GM21360 (cell line): ENCODE results near the gene NEUROD6.

Experiments used
- ATAC-seq: cut with Tn5 transposase; IDR thresholded peaks from one replicate; pipeline ENCODE4 v1.9.1; 2021; ENCODE audit warnings: mild to moderate bottlenecking, moderate library complexity; ENCODE audit not compliant: unreplicated experiment

The NEUROD6 gene

DNA sequence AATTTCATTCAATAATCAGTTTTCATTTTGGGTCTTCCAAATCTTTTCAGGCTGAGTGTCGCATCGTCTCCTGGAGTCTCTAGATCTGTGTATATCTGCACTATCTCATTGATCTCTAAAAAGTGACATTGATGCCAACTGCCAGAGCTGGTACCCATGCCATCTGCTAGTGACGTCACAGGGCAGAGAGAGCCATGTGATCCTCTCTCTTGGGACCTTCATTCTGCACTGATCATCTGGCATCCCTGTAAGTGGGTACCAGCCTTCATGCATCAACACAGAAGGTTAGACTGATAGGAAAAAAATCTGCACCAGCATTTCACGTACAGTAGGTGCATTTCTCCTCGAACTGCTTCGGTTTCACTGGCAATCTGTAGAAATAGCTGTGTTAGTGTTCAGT lies at the start of gene NEUROD6:
NEUROD6 (minus strand) TSS at position 124 of the 400 bp plus-strand sequence. CDS start 1,458 bp downstream, outside the sequence.
- no peak for ATAC-seq

DNA sequence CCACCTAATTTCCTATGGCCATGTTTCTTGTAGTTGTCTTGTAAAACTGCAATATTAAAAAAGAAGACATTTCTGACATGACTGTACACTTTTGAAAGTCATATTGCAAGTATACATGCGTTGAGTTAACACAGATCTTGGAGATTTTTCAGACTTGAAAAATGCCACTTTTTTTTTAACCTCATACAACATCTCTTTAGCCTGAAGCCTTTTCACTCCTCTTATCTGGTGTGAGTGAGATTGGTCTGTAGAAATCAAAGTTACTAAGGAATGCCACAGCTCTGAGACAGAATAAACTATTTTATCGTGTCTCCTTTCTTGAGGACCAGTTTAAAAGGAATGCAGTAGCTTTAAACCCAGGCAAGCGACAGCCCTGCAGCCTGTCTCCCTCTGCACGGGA lies 43.9 kb upstream of the NEUROD6 start:
- no peak for ATAC-seq

DNA sequence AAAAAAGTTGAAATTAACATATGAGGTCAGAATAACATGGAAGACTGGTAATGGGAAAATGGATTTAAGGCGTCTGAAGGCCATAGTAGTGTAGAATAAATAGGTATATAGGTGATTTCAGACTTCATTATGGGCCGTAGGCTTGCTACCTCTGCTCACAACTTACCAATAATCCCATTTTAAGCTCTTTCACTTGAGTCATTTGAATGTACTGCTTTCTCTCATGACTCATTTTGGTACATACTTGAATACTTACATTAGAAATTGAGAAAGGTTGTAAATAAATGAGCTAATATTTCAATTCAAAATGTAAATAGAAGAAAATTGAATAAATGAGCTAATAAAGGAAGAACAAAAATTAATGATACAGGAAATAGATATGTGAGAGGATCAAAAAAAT lies 42.2 kb upstream of the NEUROD6 start:
- no peak for ATAC-seq

- peak; percentile 86 for ATAC-seq
These were observed 33.1 kb upstream of the NEUROD6 start for GRCh38 chr7:31373337-31374289.

DNA sequence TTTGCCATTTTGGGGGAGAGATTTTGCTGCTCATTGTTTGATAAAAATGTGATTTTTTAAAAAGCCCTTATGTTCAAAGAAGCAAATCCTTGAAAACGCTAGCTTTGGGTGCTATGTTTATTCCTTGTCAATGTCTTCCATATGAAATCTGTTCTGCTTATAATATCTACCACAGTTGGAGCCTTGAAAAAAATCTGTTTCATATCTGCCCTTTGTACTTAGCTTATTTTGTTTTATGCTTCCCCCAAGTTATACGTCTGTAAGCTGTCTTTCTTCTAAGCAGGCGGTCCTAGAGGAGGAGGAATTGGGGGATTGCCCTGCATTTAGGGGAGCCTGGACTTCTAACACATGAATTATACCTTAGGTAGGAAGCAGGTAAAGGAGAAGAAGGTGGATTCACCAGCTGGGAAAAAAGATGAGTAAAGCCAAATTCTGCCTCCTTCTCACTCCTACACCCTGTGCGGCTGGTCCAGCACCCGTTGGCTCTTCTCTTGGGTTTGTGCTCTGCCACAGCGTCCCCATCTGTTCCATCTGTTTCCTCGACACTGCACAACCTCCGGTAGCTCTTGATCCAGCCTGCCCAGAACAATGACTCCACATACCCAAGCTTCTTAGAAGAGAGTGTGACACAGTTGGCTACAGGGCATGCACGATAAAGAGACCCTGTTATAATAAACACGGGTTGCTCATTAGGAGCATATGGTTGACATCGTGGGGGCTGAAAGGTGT lies 31.9 kb upstream of the NEUROD6 start:
- ATAC-seq, result no peak

DNA sequence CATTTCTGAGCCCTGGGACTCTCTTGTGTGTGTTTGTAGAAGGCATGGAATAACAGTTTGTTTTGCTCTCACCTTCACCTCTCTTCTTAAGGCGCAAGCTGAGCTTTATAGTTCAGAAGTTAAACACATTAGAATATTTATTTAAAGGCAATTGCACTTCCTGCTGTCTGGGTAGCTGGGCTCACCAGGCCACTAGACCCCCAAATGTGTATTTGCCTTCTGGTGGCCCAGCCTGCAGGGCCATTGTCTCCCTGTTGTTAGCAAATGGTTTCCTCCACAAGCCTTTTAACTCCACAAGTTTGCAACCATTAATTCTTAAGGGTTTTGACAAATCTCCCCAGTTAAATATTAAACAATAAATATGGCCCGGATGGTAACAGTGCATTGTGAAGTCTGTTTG lies 31.1 kb upstream of the NEUROD6 start:
- ATAC-seq, result no peak

- no peak for ATAC-seq
These were observed 30.1 kb upstream of the NEUROD6 start for GRCh38 chr7:31370609-31371008.

DNA sequence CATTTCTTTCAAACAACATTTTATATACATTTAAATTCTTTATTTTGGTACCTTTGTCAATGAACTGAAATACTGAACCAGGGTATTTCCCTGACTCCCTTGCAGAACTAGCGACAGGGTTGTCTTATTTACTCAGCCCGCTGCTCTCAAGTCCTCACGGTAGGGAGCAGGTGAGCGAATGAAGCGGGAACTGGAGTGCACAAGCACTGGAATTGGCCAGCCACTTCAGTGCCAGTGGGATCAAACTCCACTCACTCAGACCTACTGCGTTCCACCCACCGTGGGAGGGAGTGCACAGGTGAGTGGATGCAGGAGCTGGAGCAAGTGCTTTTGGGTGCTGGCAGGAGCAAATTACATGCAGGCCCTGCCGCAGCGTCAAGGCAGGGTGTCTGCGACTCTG lies 28.1 kb upstream of the NEUROD6 start:
- ATAC-seq, result no peak

GRCh38 chr7:31363496-31363895 lies 23.0 kb upstream of the NEUROD6 start:
- no peak for ATAC-seq

GRCh38 chr7:31363051-31363450 lies 22.5 kb upstream of the NEUROD6 start:
- ATAC-seq, result no peak

DNA sequence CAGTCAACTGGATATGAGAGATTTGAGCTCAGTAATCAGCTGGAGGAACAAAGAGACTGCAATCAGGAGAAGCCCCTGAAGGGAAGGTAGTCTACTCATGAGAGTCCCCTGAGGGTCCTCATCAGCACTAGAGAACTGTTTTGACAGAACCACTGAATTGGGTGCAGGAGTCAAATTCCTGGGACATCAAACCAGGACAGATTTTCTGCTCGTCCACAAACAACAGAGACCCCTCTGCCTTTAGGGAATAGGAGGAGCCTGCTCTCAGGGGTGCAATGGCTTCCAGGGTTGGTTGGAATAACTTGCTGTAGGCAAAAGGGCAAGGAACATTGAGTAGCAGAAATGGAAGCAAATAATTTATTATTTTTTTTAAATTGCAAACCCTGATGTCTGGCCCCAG lies 21.9 kb upstream of the NEUROD6 start:
- ATAC-seq, result no peak

- ATAC-seq, result no peak
These were observed 17.9 kb upstream of the NEUROD6 start for GRCh38 chr7:31358467-31358866.

DNA sequence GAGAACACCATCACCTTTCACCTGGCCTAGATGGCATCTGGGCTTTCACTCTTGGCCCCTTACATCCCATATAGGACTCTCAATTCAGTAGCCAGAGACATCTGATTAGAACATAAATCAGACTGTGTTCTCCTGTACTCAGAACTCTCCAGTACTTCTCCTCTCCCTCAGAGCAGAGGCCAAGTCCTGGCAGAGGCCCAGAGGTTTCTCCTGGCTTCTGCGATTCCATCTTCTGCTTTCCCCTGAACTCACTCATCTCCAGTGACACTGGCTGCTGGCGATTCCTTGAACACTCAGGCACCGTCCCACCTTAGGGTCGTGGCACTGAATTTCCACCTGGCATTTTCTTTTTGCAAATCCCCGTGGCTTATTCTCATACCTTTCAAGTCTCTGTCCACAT lies 4.9 kb upstream of the NEUROD6 start:
- ATAC-seq, result no peak

- no peak for ATAC-seq
These were observed 3.2 kb upstream of the NEUROD6 start for GRCh38 chr7:31343516-31344305.

GRCh38 chr7:31341141-31341540 lies 615 bp upstream of the NEUROD6 start:
- ATAC-seq, result no peak

DNA sequence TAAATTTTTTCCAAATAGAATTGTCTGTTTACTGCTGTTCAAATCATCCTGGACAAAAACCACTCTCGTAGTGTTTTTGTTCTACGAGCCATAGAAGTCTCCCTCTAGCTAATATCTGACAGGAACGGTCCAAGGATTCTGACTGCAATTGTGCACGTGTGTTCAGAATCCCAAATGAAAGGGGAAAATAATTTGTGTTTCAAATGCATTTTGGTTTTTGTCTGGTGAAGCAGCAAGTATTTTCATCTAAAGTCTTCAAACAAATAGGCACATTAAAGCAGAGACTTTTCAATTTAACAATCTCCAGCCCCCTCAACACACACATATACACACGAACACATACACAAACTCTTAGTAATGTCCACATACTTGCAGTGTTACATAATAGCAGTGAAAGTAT lies 475 bp downstream of the NEUROD6 start:
- ATAC-seq, result no peak

- ATAC-seq, result no peak
These were observed 1.8 kb downstream of the NEUROD6 start for GRCh38 chr7:31338706-31339105.

- no peak for ATAC-seq
These were observed 3.4 kb downstream of the NEUROD6 start for GRCh38 chr7:31337002-31337565.

DNA sequence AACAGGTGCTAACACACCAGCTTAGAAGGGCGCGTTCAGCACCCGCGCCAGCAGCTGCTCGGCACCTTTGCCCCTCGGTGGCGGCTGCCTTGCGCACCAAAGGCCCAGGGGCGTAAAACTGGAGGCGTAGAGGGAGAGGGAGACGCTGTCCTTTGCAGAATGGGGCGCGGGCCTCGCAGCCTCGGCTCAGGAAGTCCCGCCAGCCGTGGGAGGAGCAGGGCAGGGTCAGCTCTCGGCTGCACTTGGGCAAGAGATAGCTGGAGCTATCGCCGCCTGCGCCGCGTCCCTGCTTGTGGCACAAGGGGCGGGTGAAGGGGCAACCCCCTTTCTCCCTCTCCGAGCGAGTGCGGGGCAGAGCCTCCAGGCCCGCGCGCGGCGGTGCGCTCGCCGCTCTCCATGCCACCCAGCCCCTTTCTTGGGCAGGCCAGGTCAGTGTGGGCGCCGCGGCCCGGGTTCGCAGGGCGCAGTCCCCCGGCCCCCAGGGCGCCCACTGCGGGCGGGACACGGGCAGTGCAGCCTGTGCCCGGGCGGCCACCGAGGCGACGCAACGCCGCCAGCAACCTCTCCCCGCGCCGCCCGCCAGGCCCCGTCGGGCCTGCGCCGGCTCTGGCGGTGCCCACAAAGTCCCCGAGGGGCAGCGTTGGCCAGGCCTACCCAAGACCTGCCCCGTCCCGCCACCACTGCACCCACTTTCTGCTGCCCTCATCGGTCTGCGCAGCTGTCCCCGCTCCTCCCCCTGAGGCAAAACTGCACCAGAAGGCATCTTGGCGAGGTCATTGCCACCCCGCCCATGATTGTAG lies 4.1 kb downstream of the NEUROD6 start:
- no peak for ATAC-seq

DNA sequence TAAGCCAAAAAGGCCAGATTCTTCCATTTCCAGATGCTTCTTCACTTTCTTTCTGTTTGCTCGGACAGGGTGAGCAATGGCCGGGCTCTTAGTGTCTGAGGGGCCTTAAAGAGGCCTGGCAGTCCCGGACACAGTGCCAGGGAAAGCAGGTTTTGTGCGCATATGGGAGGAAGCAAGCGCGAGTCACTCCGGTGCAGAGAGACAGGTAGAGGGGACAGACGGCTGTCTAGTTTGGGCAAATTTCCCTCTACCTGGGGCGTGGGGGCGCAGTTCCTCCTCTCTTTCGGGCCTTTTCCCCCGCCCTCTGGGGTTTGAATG lies 4.7 kb downstream of the NEUROD6 start:
- no peak for ATAC-seq
